ENCODE results near the gene TRIAP1.
A peak's percentile ranks its signal among the peaks of the same experiment; 100 is the strongest.

Gene TRIAP1

GRCh38 chr12:120475643-120476042, 29.5 kb upstream of the TRIAP1 start:
- no peaks in the 10 kb centered on the region for H3K36me3 ChIP-seq (replicated peaks)
- peaks cover 4% of the 10 kb centered on the region; the same call in 1 of the 2 replicates for H3K4me1 ChIP-seq

DNA sequence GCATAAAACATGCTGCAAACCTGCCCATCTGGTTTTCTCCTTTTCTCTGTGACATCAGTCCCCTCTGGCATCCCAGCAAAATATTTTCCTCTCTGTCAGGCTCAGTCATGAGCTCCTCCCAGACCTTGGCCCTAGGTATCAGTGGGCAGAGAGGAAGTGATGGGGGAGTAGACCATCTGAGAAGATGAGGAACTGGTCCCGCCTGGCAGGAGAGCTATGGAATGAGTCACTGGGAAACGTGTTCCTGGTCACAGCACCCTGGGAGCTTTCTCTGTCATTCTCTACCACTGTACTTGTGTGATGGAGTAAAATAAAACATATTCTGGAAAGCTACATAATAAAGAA, 28.4 kb upstream of the TRIAP1 start:
- H3K4me1 ChIP-seq, result peaks cover 5% of the 10 kb centered on the region; the same call in 1 of the 2 replicates
- no peaks in the 10 kb centered on the region for H3K36me3 ChIP-seq (replicated peaks)
- in situ Hi-C loops (cut with MboI; ENCODE audit: low sequenced_read_pairs), result no loop called here
- DNase-seq (ENCODE audit: low spot score in 2 of 2), result no peak
- no peak overlapping the region for H3K4me3 ChIP-seq
- no peaks in the 10 kb centered on the region for H3K27me3 ChIP-seq (ENCODE audit: low read depth)
- H3K9me3 ChIP-seq, result no peaks in the 10 kb centered on the region

More at GRCh38 chr12:120475643-120476042, 29.5 kb upstream of the TRIAP1 start:
- no peaks in the 10 kb centered on the region for H3K9me3 ChIP-seq
- no peaks in the 10 kb centered on the region for H3K27me3 ChIP-seq (ENCODE audit: low read depth)
- no peak overlapping the region for H3K4me3 ChIP-seq
- in situ Hi-C loops (cut with MboI; ENCODE audit: low sequenced_read_pairs), result no loop called here
- no peak for DNase-seq (ENCODE audit: low spot score in 2 of 2)

- H3K27me3 ChIP-seq (ENCODE audit: low read depth), result no peaks in the 10 kb centered on the region
- H3K9me3 ChIP-seq, result no peaks in the 10 kb centered on the region
- in situ Hi-C loops (cut with MboI; ENCODE audit: low sequenced_read_pairs), result no loop called here
- DNase-seq (ENCODE audit: low spot score in 2 of 2), result no peak
- peaks cover 5% of the 10 kb centered on the region; the same call in 1 of the 2 replicates for H3K4me1 ChIP-seq
- H3K4me3 ChIP-seq, result no peak overlapping the region
- H3K36me3 ChIP-seq (replicated peaks), result no peaks in the 10 kb centered on the region
Observed at GRCh38 chr12:120473807-120474615, 27.8 kb upstream of the TRIAP1 start.

GRCh38 chr12:120472521-120472920, 26.3 kb upstream of the TRIAP1 start:
- peaks cover 7% of the 10 kb centered on the region for H3K4me1 ChIP-seq
- DNase-seq (ENCODE audit: low spot score in 2 of 2), result no peak
- no peaks in the 10 kb centered on the region for H3K27me3 ChIP-seq (ENCODE audit: low read depth)
- no peaks in the 10 kb centered on the region for H3K9me3 ChIP-seq
- peaks cover 1% of the 10 kb centered on the region for H3K36me3 ChIP-seq (replicated peaks)
- H3K4me3 ChIP-seq, result no peak overlapping the region
- in situ Hi-C loops (cut with MboI; ENCODE audit: low sequenced_read_pairs), result no loop called here

DNA sequence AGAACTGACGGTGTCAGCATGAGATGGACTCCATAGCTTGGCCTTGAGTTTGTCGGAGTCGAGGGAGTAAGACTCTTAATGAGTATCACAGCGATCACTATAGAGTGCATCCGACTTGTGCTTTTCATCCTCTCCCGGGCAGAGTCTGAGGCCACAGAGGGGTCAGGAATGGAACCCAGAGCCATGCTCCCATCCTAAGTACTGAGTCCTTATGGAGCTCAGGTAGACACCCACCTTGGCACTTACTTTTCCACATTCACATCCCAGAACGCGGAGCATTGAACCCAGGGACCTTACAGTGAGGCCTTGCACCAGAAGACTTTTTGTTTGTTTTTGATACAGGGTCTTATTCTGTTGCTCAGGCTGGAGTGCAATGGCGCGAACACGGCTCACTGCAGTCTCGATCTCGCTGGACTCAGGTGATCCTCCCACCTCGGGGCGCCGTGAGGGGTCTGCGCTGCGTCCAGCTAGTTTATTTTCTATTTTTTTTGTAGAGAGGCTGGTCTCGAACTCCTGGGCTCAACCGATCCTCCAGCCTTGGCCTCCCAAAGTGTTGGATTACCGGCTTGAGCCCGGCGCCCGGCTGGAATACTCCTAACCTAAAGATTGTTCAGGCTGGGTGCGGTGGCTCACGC, 24.1 kb upstream of the TRIAP1 start:
- Histone ChIP-seq H3K9me3 (no peaks in the 10 kb centered on the region), H3K4me1 (peaks cover 22% of the 10 kb centered on the region), H3K36me3 (replicated peaks) (peaks cover 16% of the 10 kb centered on the region), H3K27me3 (ENCODE audit: low read depth) (no peaks in the 10 kb centered on the region), H3K4me3 (peak overlapping the region; percentile 79)
- in situ Hi-C loops (cut with MboI; ENCODE audit: low sequenced_read_pairs), result no loop called here
- peak; percentile 32 to 35 for DNase-seq (ENCODE audit: low spot score in 2 of 2)

DNA sequence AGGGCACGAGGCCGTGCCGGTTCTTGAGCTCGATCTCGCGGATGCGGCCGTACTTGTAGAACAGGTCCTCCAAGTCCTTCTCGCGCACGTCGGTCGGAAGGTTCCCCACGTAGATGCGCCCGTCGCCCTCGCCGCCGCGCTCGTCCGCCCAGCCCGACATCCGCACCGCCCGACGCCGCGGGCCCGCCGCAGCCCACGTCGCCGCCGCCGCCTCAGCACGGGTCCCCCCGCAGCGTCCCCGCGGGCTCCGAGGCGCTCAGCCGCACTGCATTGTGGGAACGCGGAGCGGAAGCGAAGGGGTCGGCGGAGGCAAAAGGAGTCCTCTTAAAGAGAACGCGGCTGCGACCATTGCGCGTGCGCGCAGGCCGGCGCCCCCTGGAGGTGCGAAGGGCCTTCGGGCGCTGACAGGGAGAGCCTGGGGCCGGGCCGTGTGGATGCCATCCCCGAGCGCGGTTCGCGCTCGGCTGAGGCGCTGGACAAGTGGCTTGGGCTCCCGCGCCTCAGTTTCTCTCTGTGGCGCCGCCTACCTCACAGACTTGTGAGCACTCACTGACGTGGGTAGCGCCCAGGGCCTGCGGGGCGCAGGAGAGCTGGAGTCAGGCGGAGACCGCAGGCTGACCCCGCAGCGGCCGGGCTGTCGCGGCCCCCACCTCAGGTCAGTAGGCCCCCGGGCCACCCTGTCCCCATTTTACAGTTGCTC, 23.4 kb upstream of the TRIAP1 start, which contains the start of gene SRSF9:
Gene SRSF9 (minus strand): TSS at position 299 of the 700 bp plus-strand sequence. CDS start 139 bp downstream, at position 160.
- peak within 1 kb of the TSS; percentile 79 for H3K4me3 ChIP-seq
- H3K9me3 ChIP-seq, result no peaks in the 10 kb centered on the region
- in situ Hi-C loops (cut with MboI; ENCODE audit: low sequenced_read_pairs), result no loop called here
- H3K36me3 ChIP-seq (replicated peaks), result peaks cover 23% of the 10 kb centered on the region
- peaks cover 22% of the 10 kb centered on the region for H3K4me1 ChIP-seq
- DNase-seq (ENCODE audit: low spot score in 2 of 2), result peak; percentile 97
- no peaks in the 10 kb centered on the region for H3K27me3 ChIP-seq (ENCODE audit: low read depth)

GRCh38 chr12:120468821-120469449, 22.8 kb upstream of the TRIAP1 start:
- DNase-seq (ENCODE audit: low spot score in 2 of 2), result peak in 1 of 2 experiments; percentile 47
- in situ Hi-C loops (cut with MboI; ENCODE audit: low sequenced_read_pairs), result no loop called here
- no peaks in the 10 kb centered on the region for H3K27me3 ChIP-seq (ENCODE audit: low read depth)
- no peaks in the 10 kb centered on the region for H3K9me3 ChIP-seq
- peaks cover 29% of the 10 kb centered on the region for H3K36me3 ChIP-seq (replicated peaks)
- H3K4me3 ChIP-seq, result peak overlapping the region; percentile 79
- H3K4me1 ChIP-seq, result peaks cover 22% of the 10 kb centered on the region

DNA sequence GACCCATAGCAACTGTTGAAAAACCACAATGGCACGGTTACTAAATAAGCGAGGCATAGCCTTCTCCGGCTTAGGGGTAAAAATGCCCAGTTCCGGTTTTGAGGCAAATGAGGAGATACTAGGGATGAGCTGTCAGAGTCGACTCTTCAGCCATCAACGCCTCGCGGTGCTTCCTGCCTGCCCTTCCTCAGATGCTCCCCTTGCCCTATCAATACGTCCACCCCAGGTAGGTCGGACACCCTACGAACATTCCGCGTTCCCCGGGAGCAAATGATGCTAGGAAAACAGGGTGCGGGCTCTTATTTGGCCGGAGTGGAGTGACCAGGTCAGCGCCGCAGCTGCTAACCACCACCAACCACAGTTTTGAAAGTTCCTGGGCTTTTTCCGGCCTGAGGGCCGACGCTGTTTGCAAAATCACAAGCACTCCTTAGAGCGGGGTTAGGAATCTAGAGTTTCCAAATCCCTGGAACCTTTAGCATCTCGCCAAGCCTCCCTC, 22.2 kb upstream of the TRIAP1 start:
- peak in 1 of 2 experiments; percentile 40 for DNase-seq (ENCODE audit: low spot score in 2 of 2)
- Histone ChIP-seq H3K4me3 (peak overlapping the region; percentile 79), H3K4me1 (peaks cover 22% of the 10 kb centered on the region), H3K36me3 (replicated peaks) (peaks cover 35% of the 10 kb centered on the region), H3K9me3 (no peaks in the 10 kb centered on the region), H3K27me3 (ENCODE audit: low read depth) (no peaks in the 10 kb centered on the region)
- in situ Hi-C loops (cut with MboI; ENCODE audit: low sequenced_read_pairs), result no loop called here

DNA sequence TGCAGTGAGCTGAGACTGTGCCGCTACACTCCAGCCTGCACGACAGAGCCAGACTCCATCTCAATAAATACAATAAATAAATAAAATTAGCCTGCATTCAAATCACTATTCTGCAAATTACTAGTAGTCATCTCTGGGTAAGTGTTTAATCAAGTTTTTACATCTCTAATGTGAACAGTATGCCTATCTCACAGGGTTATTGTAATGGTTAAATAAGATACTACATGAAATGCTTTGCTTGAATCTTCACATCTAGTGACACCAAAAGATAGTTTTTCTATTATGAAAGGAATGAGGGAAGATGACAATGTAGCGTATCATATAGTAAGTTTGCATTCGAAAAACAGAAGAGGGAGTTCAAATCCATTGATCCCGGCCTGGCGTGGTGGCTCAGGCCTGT, 21.3 kb upstream of the TRIAP1 start:
- no peak for DNase-seq (ENCODE audit: low spot score in 2 of 2)
- H3K9me3 ChIP-seq, result no peaks in the 10 kb centered on the region
- in situ Hi-C loops (cut with MboI; ENCODE audit: low sequenced_read_pairs), result no loop called here

DNA sequence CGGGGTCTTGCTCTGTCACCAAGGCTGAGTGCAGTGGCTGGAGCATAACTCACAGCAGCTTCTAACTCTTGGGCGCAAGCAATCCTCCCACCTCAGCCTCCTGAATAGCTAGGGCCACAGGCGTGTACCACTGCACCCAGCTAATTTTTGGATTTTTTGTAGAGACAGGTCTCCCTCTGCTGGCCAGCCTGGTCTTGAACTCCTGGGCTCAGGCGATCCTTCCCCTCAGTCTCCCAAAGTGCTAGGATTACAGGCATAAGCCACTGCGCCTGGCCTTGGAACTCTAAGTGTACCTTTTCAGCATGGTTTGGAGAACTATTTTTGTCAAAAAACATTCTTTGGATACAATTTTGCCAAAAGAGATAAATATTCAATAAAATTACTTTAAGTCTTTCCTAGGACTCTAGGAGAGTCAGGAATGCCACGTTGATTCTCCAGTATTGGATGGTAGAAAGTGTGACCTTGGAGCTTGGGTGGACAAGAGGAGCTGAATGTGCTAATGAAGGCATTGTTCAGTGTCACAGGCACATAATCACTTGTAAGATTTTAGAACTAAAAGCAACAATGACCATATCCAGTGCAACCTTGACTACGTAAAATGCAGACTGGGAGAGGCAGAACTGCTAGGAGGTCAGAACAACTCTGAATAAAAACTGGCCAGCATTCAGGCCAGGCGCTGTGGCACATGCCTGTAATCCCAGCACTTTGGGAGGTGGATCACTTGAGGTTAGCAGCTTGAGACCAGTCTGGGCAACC, 20.6 kb upstream of the TRIAP1 start:
- in situ Hi-C loops (cut with MboI; ENCODE audit: low sequenced_read_pairs), result no loop called here
- peaks cover 51% of the 10 kb centered on the region for H3K36me3 ChIP-seq (replicated peaks)
- H3K27me3 ChIP-seq (ENCODE audit: low read depth), result no peaks in the 10 kb centered on the region
- DNase-seq (ENCODE audit: low spot score in 2 of 2), result peak; percentile 67 to 81
- H3K4me3 ChIP-seq, result no peak overlapping the region
- H3K9me3 ChIP-seq, result no peaks in the 10 kb centered on the region
- H3K4me1 ChIP-seq, result peaks cover 22% of the 10 kb centered on the region

More for the DNA sequence above, 21.3 kb upstream of the TRIAP1 start:
- peaks cover 44% of the 10 kb centered on the region for H3K36me3 ChIP-seq (replicated peaks)
- H3K4me1 ChIP-seq, result peaks cover 22% of the 10 kb centered on the region
- no peak overlapping the region for H3K4me3 ChIP-seq
- no peaks in the 10 kb centered on the region for H3K27me3 ChIP-seq (ENCODE audit: low read depth)

- Histone ChIP-seq H3K27me3 (ENCODE audit: low read depth) (no peaks in the 10 kb centered on the region), H3K4me3 (no peak overlapping the region), H3K9me3 (no peaks in the 10 kb centered on the region), H3K4me1 (peaks cover 19% of the 10 kb centered on the region), H3K36me3 (replicated peaks) (peaks cover 61% of the 10 kb centered on the region)
- in situ Hi-C loops (cut with MboI; ENCODE audit: low sequenced_read_pairs), result no loop called here
- DNase-seq (ENCODE audit: low spot score in 2 of 2), result no peak
Observed at GRCh38 chr12:120465756-120466155, 19.6 kb upstream of the TRIAP1 start.

- no peak overlapping the region for H3K4me3 ChIP-seq
- no peaks in the 10 kb centered on the region for H3K27me3 ChIP-seq (ENCODE audit: low read depth)
- in situ Hi-C loops (cut with MboI; ENCODE audit: low sequenced_read_pairs), result no loop called here
- DNase-seq (ENCODE audit: low spot score in 2 of 2), result no peak
- peaks cover 17% of the 10 kb centered on the region for H3K4me1 ChIP-seq
- no peaks in the 10 kb centered on the region for H3K9me3 ChIP-seq
- H3K36me3 ChIP-seq (replicated peaks), result peaks cover 80% of the 10 kb centered on the region
Observed at GRCh38 chr12:120463712-120464111, 17.5 kb upstream of the TRIAP1 start.
